ENCODE results near the gene SLU7. TPM values are rescaled to one million over a fixed set of nuclear protein-coding genes. Genes with fewer than 3 reads are reported as not detected.

Gene SLU7
- total and polyA plus RNA-seq, 9 of the 15 experiments (the other 6 are each of a cell fraction or from before 2014, with no cell fraction given): 42.1 to 65.7 (median 54.8) TPM

DNA sequence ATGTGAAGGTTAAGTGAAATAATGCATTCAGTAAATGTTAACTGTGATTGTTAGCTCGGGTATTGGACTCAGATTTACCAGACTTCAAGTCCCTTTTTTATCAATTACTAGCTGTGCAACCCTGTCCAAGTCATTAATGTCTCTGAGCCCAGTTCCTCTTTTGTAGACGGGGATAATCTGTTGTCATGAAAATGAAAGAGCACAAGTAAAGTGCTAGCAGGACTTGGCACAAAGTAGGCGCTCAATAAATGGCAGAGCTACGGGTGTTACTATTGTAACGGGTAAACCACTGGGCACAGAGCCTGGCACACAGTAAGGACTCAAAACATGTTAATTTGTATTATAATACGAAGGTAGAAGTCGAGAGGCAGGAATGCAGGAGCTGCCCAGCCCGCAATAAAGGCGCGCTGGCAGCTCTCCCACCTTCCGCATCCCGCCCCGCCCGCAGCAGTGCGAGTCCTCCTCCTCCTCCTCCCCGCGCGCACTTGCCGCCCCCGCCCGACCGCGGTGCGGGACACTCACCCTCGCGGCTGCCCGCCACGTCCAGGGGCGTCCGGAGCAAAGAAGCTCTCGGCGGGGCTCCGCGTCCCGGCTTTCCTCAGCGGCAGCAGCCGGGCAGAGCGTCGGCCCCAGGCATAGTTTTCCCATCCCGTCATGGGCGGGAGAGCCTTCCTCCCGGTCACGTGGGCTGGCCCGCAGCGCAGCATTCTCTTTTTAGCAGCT, 48.7 kb downstream of the SLU7 start, which contains the start of gene C1QTNF2:
C1QTNF2 (minus strand) TSS at position 637 of the 723 bp plus-strand sequence. CDS start 15,615 bp downstream, outside the sequence.
- BruUV-seq (replicated peaks): no TSS peak
- POLR2A ChIA-PET: interaction anchor here (0.7 kb wide), 1 partner anchor 174 kb away, joined by 3 read pairs; no protein-coding TSS in a partner anchor
- in situ Hi-C loops (cut with MboI) (no loop called here), intact Hi-C loops (cut with micrococcal nuclease) (loop anchor here (1.0 kb wide), 1 partner anchor 43 kb away; no protein-coding TSS in a partner anchor)
- no peak for FAIRE-seq
- Histone ChIP-seq H3K9me3 (replicated peaks; ENCODE audit: control insufficient read depth, insufficient read depth, low read depth, low read length) (no peaks in the 10 kb centered on the region), H3K4me3 (peak within 1 kb of the TSS; percentile 31), H3K79me2 (ENCODE audit: control insufficient read depth, insufficient read depth, low read length) (no peaks in the 10 kb centered on the region), H3K27ac (ENCODE audit: extremely low read depth, low read depth, low read length) (no peak within 1 kb of the TSS), H3K9me1 (ENCODE audit: control insufficient read depth, insufficient read depth, low read length) (no peaks in the 10 kb centered on the region), H3K36me3 (ENCODE audit: control insufficient read depth, insufficient read depth, low read length) (no peaks in the 10 kb centered on the region), H3K9ac (ENCODE audit: insufficient read depth in 1 of 2, low read depth in 2 of 2, low read length in 2 of 2) (peak within 1 kb of the TSS in 1 of 2 experiments; percentile 37; a peak in 1 of 4 replicates), H2AFZ (ENCODE audit: low read depth, low read length) (no peak within 1 kb of the TSS; the same call in 1 of the 2 replicates), H4K20me1 (replicated peaks; ENCODE audit: control insufficient read depth, insufficient read depth, low read length) (0 out of 2 replicates have a peak, but pooled peaks cover 6% of the 10 kb centered on the region), H3K27me3 (ENCODE audit: control insufficient read depth in 2 of 2, insufficient read depth in 2 of 2, low read length in 2 of 2) (peaks cover 34 to 37% of the 10 kb centered on the region in 2 experiments), H3K4me2 (ENCODE audit: insufficient read depth, low read length) (peak within 1 kb of the TSS; percentile 39), H3K4me1 (replicated peaks in 1 of 2; ENCODE audit: control insufficient read depth in 2 of 2, insufficient read depth in 2 of 2, low read length in 2 of 2) (peaks cover 6% of the 10 kb centered on the region in 2 experiments; a peak in 4 of 5 replicates)
- under 1% methylated on average over 26 of the region's 45 CpGs for WGBS (ENCODE audit: insufficient coverage, low coverage, missing lambda C conversion rate)
- CTCF ChIA-PET (ENCODE audit: low intra/inter-chr PET ratio): no interaction called here
- peak; percentile 71 for ATAC-seq
- DNase-seq (ENCODE audit: extremely low read depth in 1 of 4, low spot score in 3 of 4): peak in 2 of 4 experiments; percentile 26 to 31
- TF ChIP-seq SNRNP70 (optimal IDR thresholded peaks at IDR 0.05; ENCODE audit: low read depth, low read length) (no peak), NRF1 (conservative IDR thresholded peaks at IDR 0.05 in 1 of 2, IDR thresholded peaks at IDR 0.05 in 1 of 2) (0 out of 4 replicates have a peak, but pooled peaks of 1 of the 2 experiments have one; percentile 21), ZNF696 (CRISPR knock-in tag; conservative IDR thresholded peaks at IDR 0.05) (no peak), ZKSCAN3 (CRISPR knock-in tag; IDR thresholded peaks at IDR 0.05) (no peak), SP1 (CRISPR knock-in tag; IDR thresholded peaks at IDR 0.05) (peak; percentile 41; the same call in 1 of the 2 replicates), SPI1 (IDR thresholded peaks at IDR 0.05; ENCODE audit: borderline replicate concordance, low read depth, low read length) (peak; percentile 67), RB1 (IDR thresholded peaks at IDR 0.05; ENCODE audit: low read depth) (peak; percentile 34; the same call in 1 of the 2 replicates), ZNF263 (CRISPR knock-in tag; IDR thresholded peaks at IDR 0.05; ENCODE audit: borderline replicate concordance) (peak; percentile 95), PCBP2 (IDR thresholded peaks at IDR 0.05; ENCODE audit: low read depth, low read length, poor library complexity, severe bottlenecking) (no peak), RBM25 (IDR thresholded peaks at IDR 0.05; ENCODE audit: low read depth, low read length, severe bottlenecking) (peak; percentile 37), NCOR1 (IDR thresholded peaks at IDR 0.05) (no peak), L3MBTL2 (IDR thresholded peaks at IDR 0.05) (peak; percentile 72)
- TF ChIP-seq, protein P1, sequence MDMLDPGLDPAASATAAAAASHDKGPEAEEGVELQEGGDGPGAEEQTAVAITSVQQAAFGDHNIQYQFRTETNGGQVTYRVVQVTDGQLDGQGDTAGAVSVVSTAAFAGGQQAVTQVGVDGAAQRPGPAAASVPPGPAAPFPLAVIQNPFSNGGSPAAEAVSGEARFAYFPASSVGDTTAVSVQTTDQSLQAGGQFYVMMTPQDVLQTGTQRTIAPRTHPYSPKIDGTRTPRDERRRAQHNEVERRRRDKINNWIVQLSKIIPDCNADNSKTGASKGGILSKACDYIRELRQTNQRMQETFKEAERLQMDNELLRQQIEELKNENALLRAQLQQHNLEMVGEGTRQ (CRISPR knock-in tag; IDR thresholded peaks at IDR 0.05): peak; percentile 91
- TF ChIP-seq, protein P2, sequence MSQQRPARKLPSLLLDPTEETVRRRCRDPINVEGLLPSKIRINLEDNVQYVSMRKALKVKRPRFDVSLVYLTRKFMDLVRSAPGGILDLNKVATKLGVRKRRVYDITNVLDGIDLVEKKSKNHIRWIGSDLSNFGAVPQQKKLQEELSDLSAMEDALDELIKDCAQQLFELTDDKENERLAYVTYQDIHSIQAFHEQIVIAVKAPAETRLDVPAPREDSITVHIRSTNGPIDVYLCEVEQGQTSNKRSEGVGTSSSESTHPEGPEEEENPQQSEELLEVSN (IDR thresholded peaks at IDR 0.05; ENCODE audit: borderline replicate concordance in 1 of 2, extremely low read depth in 1 of 2, insufficient read depth in 1 of 2, insufficient read length in 1 of 2, low read depth in 1 of 2, low read length in 1 of 2, poor library complexity in 1 of 2, severe bottlenecking in 1 of 2): peak; percentile 42 to 60
- TF ChIP-seq, protein P3, sequence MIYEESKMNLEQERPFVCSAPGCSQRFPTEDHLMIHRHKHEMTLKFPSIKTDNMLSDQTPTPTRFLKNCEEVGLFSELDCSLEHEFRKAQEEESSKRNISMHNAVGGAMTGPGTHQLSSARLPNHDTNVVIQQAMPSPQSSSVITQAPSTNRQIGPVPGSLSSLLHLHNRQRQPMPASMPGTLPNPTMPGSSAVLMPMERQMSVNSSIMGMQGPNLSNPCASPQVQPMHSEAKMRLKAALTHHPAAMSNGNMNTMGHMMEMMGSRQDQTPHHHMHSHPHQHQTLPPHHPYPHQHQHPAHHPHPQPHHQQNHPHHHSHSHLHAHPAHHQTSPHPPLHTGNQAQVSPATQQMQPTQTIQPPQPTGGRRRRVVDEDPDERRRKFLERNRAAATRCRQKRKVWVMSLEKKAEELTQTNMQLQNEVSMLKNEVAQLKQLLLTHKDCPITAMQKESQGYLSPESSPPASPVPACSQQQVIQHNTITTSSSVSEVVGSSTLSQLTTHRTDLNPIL (CRISPR knock-in tag; IDR thresholded peaks at IDR 0.05): no peak
- TF ChIP-seq, protein P4, sequence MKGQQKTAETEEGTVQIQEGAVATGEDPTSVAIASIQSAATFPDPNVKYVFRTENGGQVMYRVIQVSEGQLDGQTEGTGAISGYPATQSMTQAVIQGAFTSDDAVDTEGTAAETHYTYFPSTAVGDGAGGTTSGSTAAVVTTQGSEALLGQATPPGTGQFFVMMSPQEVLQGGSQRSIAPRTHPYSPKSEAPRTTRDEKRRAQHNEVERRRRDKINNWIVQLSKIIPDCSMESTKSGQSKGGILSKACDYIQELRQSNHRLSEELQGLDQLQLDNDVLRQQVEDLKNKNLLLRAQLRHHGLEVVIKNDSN (CRISPR knock-in tag; IDR thresholded peaks at IDR 0.05): peak; percentile 85
